ENCODE results near the gene SKP2.

DNA sequence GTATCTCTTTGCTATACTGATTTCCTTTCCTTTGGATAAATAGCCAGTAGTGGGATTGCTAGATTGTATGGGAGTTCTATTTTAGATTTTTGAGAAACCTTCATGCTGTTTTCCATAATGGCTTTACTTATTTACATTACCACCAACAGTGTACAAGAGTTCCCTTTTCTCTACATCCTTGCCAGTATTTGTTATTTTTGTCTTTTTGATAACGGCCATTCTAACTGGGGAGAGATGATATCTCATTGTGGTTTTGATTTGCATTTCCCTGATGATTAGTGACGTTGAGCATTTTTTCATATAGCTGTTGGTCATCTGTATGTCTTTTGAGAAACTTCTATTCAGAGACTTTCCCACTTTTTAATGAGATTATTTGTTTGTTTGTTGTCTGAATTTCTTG is 64.0 kb downstream of the SKP2 start:
- TF ChIP-seq POLR2A (IDR thresholded peaks at IDR 0.05; ENCODE audit: low read length) (no peak), GATA1 (IDR thresholded peaks at IDR 0.05; ENCODE audit: low read depth, low read length) (no peak)

All from erythroblast (primary cell).